PC-3 (cell line): Measurements from ENCODE around the gene HPSE2. TPM values are rescaled to one million over a fixed set of nuclear protein-coding genes. Genes with fewer than 3 reads are reported as not detected.

ENCODE experiments used
- ATAC-seq: fragments of 200-7000 bp; cut with Tn5 transposase; 2 replicates; pipeline ENCODE4 v1.9.1; 2020; ENCODE audit warnings: mild to moderate bottlenecking, moderate library complexity
- BruUV-seq: library from RNA; stranded (reverse); fragments of 400-500 nt; replicated peaks from 2 replicates; lab custom pipeline; 2021; lab: Mats Ljungman, UMichigan
- CTCF ChIA-PET: fragments of 300-600 bp; sonication (Branson Sonifier 250); formaldehyde crosslinking; loops from one replicate; lab custom pipeline; 2022; ENCODE audit warnings: antibody characterized with exemption; lab: Charles Lee
- POLR2A ChIA-PET: fragments of 300-600 bp; sonication (Branson Sonifier 250); formaldehyde crosslinking; loops from one replicate; lab custom pipeline; 2022; ENCODE audit warnings: antibody characterized with exemption; ENCODE audit not compliant: unreplicated experiment; lab: Charles Lee
- DNase-seq: peaks from one replicate; pipeline ENCODE4 v3.0.0-alpha.2; 2015
- H2AFZ ChIP-seq: fragments of 300-600 bp; sonication (generic); 2 replicates; pipeline ENCODE4 v1.6.0; 2016; ENCODE audit warnings: antibody characterized with exemption, low read length
- H3F3A ChIP-seq: fragments of 300-600 bp; sonication (generic); one replicate; pipeline ENCODE4 v1.6.0; 2017; ENCODE audit warnings: antibody characterized with exemption, low read length, control low read depth, mild to moderate bottlenecking; ENCODE audit not compliant: unreplicated experiment
- H3K27ac ChIP-seq: fragments of 300-600 bp; sonication (generic); 2 replicates; pipeline ENCODE4 v1.5.1; 2016; ENCODE audit warnings: mild to moderate bottlenecking, low read length
- H3K27me3 ChIP-seq: fragments of 300-600 bp; sonication (generic); 2 replicates; pipeline ENCODE4 v1.6.1; 2016; ENCODE audit warnings: low read length, mixed read lengths
- H3K36me3 ChIP-seq: fragments of 300-600 bp; sonication (generic); 2 replicates; pipeline ENCODE4 v1.6.1; 2016; ENCODE audit warnings: low read depth, mixed run types, low read length, mixed read lengths
- H3K4me1 ChIP-seq: fragments of 300-600 bp; sonication (generic); 2 replicates; pipeline ENCODE4 v1.5.1; 2016; ENCODE audit warnings: low read length; ENCODE audit not compliant: insufficient read depth
- H3K4me2 ChIP-seq: fragments of 300-600 bp; sonication (generic); 2 replicates; pipeline ENCODE4 v1.6.0; 2016; ENCODE audit warnings: low read length
- H3K4me3 ChIP-seq: fragments of 300-600 bp; sonication (generic); 2 replicates; pipeline ENCODE4 v1.5.1; 2016; ENCODE audit warnings: mild to moderate bottlenecking, low read length, mixed read lengths
- H3K79me2 ChIP-seq: fragments of 300-600 bp; sonication (generic); 2 replicates; pipeline ENCODE4 v1.6.1; 2017; ENCODE audit warnings: low read length, mixed read lengths
- H3K9ac ChIP-seq: fragments of 300-600 bp; sonication (generic); 2 replicates; pipeline ENCODE4 v1.6.0; 2016; ENCODE audit warnings: mild to moderate bottlenecking, low read length
- H3K9me2 ChIP-seq: fragments of 300-600 bp; sonication (generic); replicated peaks from 2 replicates; pipeline ENCODE4 v1.6.1; 2016; ENCODE audit warnings: mixed run types, low read length, mixed read lengths
- H3K9me3 ChIP-seq: fragments of 300-600 bp; sonication (generic); 2 replicates; pipeline ENCODE4 v1.6.1; 2016; ENCODE audit warnings: low read length, mixed read lengths
- H4K20me1 ChIP-seq: fragments of 300-600 bp; sonication (generic); 2 replicates; pipeline ENCODE4 v1.6.1; 2016; ENCODE audit warnings: low read length, mixed read lengths
- EZH2 ChIP-seq: fragments of 300-600 bp; sonication (generic); IDR thresholded peaks from one replicate; pipeline ENCODE4 v1.6.1; 2017; ENCODE audit warnings: antibody characterized with exemption, mild to moderate bottlenecking, low read length; ENCODE audit not compliant: unreplicated experiment
- EZH2phosphoT487 ChIP-seq: fragments of 300-600 bp; sonication (generic); IDR thresholded peaks from 2 replicates; pipeline ENCODE4 v1.6.1; 2018; ENCODE audit warnings: mild to moderate bottlenecking, antibody characterized with exemption, low read length, borderline replicate concordance
- intact Hi-C: fragments of 100-400 bp; cut with micrococcal nuclease; formaldehyde crosslinking; loops from 2 replicates; pipeline ENCODE4 v1.9.0; 2023
- total RNA-seq: library from RNA; depleted of rRNA; stranded (reverse); fragments of >200 nt; gene quantifications from 2 replicates; pipeline ENCODE4 v1.2.3, GENCODE V29; 2014
- TF ChIP-seq, protein P1 (sequence below): fragments of 300-600 bp; sonication (generic); conservative IDR thresholded peaks from 2 replicates; pipeline ENCODE4 v1.5.1; 2017; ENCODE audit warnings: antibody characterized with exemption, low read depth, mild to moderate bottlenecking, low read length

HPSE2 gene
- total RNA-seq, 1 experiment from 2014 or later, result 0.15 TPM

DNA sequence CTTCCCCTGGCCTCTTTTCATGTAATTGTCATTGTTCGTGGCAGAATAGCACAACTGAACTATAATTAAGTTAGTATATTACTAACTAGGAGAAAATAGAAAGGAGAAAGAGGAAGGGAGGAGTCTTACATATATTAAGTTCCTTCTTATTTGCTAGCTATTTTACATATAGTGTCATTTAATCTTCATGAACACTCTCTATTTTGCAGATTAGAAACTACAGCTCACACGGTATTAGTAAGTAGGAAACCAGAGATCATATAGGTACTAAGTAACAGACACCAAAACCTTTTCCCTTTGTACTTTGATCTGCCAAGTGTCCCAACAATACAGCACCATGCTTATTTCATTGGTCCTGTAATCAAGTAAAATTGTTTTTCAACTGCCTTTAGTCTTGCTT lies 586.5 kb downstream of the HPSE2 start:
- BruUV-seq, result no TSS peak
- POLR2A ChIA-PET, result no interaction called here
- DNase-seq, result no peak
- H3K4me1 ChIP-seq, result no peaks in the 10 kb centered on the region
- no peak overlapping the region for H3K4me2 ChIP-seq
- CTCF ChIA-PET, result no interaction called here
- no peaks in the 10 kb centered on the region for H3F3A ChIP-seq
- no peak overlapping the region for H3K4me3 ChIP-seq
- H4K20me1 ChIP-seq, result no peaks in the 10 kb centered on the region
- intact Hi-C loops, result no loop called here
- TF ChIP-seq, protein P1, sequence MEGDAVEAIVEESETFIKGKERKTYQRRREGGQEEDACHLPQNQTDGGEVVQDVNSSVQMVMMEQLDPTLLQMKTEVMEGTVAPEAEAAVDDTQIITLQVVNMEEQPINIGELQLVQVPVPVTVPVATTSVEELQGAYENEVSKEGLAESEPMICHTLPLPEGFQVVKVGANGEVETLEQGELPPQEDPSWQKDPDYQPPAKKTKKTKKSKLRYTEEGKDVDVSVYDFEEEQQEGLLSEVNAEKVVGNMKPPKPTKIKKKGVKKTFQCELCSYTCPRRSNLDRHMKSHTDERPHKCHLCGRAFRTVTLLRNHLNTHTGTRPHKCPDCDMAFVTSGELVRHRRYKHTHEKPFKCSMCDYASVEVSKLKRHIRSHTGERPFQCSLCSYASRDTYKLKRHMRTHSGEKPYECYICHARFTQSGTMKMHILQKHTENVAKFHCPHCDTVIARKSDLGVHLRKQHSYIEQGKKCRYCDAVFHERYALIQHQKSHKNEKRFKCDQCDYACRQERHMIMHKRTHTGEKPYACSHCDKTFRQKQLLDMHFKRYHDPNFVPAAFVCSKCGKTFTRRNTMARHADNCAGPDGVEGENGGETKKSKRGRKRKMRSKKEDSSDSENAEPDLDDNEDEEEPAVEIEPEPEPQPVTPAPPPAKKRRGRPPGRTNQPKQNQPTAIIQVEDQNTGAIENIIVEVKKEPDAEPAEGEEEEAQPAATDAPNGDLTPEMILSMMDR, result no peak
- TF ChIP-seq EZH2phosphoT487 (no peak), EZH2 (no peak)
- H3K79me2 ChIP-seq, result no peaks in the 10 kb centered on the region
- no peak overlapping the region for H3K27ac ChIP-seq
- no peak overlapping the region for H2AFZ ChIP-seq
- H3K9me3 ChIP-seq, result no peaks in the 10 kb centered on the region
- ATAC-seq, result no peak
- H3K36me3 ChIP-seq, result no peaks in the 10 kb centered on the region
- H3K9ac ChIP-seq, result no peak overlapping the region
- H3K9me2 ChIP-seq, result no peaks in the 10 kb centered on the region
- H3K27me3 ChIP-seq, result peaks cover 17% of the 10 kb centered on the region; the same call in 1 of the 2 replicates

DNA sequence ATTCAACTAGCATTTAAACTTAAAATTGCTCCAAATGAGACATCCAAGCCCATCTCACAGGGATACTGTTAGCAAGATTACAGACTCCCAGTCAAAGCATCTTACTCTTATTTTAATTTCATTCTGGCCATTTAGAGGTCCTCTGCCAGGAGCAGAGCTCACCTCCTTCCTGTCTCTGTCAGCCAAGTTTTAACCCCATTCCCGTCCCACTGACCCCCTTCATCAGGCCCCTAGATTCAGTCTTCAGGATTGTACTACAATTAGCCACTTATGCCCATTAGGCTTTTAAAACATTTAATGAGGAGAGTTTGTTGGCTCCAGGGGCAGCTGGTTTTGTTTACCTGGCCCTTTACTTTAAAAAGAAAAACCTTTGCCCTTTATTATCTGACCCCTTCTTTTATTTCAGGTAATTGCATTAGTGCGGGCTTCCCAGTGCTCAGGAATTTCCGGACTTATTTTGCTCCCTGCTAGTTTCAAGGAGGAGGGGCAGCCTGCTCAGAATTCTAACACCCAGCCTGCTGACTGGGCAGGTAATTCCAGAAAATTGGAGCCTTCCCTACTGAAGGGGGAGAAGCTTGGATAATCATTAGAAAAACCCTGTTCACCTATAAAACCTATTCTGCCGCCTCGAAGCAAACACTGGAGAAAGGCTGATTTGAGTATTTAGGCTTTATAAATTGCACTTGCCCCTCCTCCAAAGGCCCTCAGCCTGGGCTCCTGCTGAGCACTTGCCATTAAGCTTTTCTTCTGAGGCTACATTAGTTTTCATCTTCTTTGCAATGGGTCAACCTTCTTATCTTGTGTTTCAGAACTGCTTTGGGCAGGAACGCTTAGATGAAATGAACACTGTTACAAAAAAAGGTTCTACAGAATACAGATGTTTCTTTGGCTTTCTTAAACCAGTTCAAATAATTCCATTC lies 588.4 kb downstream of the HPSE2 start:
- no peak overlapping the region for H2AFZ ChIP-seq
- H3K4me3 ChIP-seq, result no peak overlapping the region
- no peaks in the 10 kb centered on the region for H4K20me1 ChIP-seq
- H3K27ac ChIP-seq, result no peak overlapping the region
- H3K4me1 ChIP-seq, result no peaks in the 10 kb centered on the region
- H3K9me3 ChIP-seq, result no peaks in the 10 kb centered on the region
- ChIA-PET POLR2A (no interaction called here), CTCF (no interaction called here)
- intact Hi-C loops, result no loop called here
- no peak overlapping the region for H3K4me2 ChIP-seq
- H3K9ac ChIP-seq, result no peak overlapping the region
- BruUV-seq, result no TSS peak
- TF ChIP-seq EZH2phosphoT487 (no peak), EZH2 (no peak)
- TF ChIP-seq, protein P1, result no peak
- H3K27me3 ChIP-seq, result peaks cover 17% of the 10 kb centered on the region; the same call in 1 of the 2 replicates
- H3F3A ChIP-seq, result no peaks in the 10 kb centered on the region
- DNase-seq (no peak), ATAC-seq (no peak)
- no peaks in the 10 kb centered on the region for H3K9me2 ChIP-seq
- H3K79me2 ChIP-seq, result no peaks in the 10 kb centered on the region
- H3K36me3 ChIP-seq, result no peaks in the 10 kb centered on the region

DNA sequence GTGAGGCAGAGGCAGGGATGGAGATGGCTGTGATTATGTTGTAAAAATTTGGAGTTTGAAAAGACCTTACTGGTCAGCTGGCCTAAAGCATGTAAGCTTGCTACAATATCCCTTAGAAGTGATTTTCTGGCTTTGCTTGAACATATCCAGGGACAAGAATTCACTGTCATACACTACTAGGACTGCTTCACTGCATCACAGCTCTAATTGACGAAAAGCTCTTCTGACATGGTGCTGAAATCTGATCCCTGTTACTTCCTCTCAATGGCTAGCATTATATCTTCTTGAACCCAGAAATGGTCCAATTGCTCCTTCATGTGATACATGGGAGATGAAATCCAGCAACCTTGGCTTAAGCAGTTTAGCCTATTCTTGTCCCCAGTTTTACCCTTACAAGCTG lies 591.2 kb downstream of the HPSE2 start:
- CTCF ChIA-PET, result no interaction called here
- intact Hi-C loops, result no loop called here
- no TSS peak for BruUV-seq

More for the DNA sequence above, 591.2 kb downstream of the HPSE2 start:
- H3K79me2 ChIP-seq, result no peaks in the 10 kb centered on the region
- H3K4me2 ChIP-seq, result no peak overlapping the region
- no peak for ATAC-seq
- H2AFZ ChIP-seq, result no peak overlapping the region
- H4K20me1 ChIP-seq, result no peaks in the 10 kb centered on the region
- H3F3A ChIP-seq, result no peaks in the 10 kb centered on the region
- peaks cover 17% of the 10 kb centered on the region; the same call in 1 of the 2 replicates for H3K27me3 ChIP-seq
- H3K9ac ChIP-seq, result no peak overlapping the region
- H3K4me1 ChIP-seq, result no peaks in the 10 kb centered on the region
- H3K4me3 ChIP-seq, result no peak overlapping the region
- POLR2A ChIA-PET, result no interaction called here
- H3K9me3 ChIP-seq, result no peaks in the 10 kb centered on the region
- no peak for TF ChIP-seq EZH2phosphoT487
- TF ChIP-seq, protein P1, result no peak
- TF ChIP-seq EZH2, result no peak
- H3K27ac ChIP-seq, result no peak overlapping the region
- DNase-seq, result no peak
- H3K36me3 ChIP-seq, result no peaks in the 10 kb centered on the region
- H3K9me2 ChIP-seq, result no peaks in the 10 kb centered on the region
